Stomach (tissue), 4 donors: Measurements from ENCODE around the gene BCAS3.

Experiments used
- EP300 ChIP-seq: sonication (generic); formaldehyde crosslinking; IDR thresholded peaks from one replicate; pipeline ENCODE4 v1.6.1; 2017; ENCODE audit warnings: antibody characterized with exemption
- POLR2A ChIP-seq, 4 donors: fragments of 450-650 bp; IDR thresholded peaks; one replicate each; pipeline ENCODE4 v1.6.1; 2016; ENCODE audit warnings: antibody characterized with exemption in 4 of 4, control low read depth in 2 of 4, mild to moderate bottlenecking in 1 of 4, moderate library complexity in 1 of 4
- TF ChIP-seq, protein P1 (sequence below), 7 experiments: fragments of 450-650 bp in 4 of 7; fragments of 200-600 bp in 3 of 7; sonication (generic) in 3 of 7; IDR thresholded peaks; one replicate each; pipeline ENCODE4 v1.5.1; 2016 to 2019; ENCODE audit warnings: antibody characterized with exemption in 7 of 7, control low read depth in 2 of 7, mild to moderate bottlenecking in 1 of 7

DNA sequence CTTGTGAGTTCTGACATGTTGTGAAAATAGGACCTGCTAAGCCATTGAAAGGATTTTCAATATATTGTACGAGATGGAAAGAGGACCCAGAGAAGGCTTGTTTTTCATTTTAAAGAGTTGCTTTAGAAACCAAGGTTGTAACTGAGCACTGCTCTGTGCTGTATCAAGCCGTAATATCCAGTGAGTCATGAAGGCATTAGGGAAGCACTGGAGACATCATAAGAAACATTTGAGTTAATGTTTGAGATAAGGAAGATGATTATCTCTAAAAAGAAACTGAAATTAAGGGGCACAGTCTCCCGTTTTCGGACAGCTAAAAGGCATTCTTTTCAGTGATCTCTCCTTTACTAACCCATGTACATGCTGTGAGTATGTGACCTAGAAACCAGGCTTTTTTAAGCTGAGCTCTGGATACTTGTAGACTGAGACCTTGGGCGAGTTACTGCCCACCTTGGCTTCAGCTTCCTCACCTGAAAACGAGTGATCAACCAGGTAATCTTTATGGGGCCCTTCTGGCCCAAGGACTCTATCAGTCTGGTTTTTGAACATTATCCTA lies 572.8 kb downstream of the BCAS3 start:
- TF ChIP-seq, protein P1, sequence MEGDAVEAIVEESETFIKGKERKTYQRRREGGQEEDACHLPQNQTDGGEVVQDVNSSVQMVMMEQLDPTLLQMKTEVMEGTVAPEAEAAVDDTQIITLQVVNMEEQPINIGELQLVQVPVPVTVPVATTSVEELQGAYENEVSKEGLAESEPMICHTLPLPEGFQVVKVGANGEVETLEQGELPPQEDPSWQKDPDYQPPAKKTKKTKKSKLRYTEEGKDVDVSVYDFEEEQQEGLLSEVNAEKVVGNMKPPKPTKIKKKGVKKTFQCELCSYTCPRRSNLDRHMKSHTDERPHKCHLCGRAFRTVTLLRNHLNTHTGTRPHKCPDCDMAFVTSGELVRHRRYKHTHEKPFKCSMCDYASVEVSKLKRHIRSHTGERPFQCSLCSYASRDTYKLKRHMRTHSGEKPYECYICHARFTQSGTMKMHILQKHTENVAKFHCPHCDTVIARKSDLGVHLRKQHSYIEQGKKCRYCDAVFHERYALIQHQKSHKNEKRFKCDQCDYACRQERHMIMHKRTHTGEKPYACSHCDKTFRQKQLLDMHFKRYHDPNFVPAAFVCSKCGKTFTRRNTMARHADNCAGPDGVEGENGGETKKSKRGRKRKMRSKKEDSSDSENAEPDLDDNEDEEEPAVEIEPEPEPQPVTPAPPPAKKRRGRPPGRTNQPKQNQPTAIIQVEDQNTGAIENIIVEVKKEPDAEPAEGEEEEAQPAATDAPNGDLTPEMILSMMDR (IDR thresholded peaks at IDR 0.05), result no peak
- no peak for TF ChIP-seq POLR2A (IDR thresholded peaks at IDR 0.05)
- TF ChIP-seq EP300, result no peak
